ENCODE results near the gene UBE2J2.

Gene UBE2J2

GRCh38 chr1:1309251-1310108, 35.8 kb upstream of the UBE2J2 start:
- DNase-seq: no peak

- DNase-seq: no peak
These were observed 35.1 kb upstream of the UBE2J2 start for GRCh38 chr1:1308756-1309250.

- peak; percentile 93 for DNase-seq
These were observed 34.5 kb upstream of the UBE2J2 start, which contains the start of the genes ACAP3 and PUSL1 for GRCh38 chr1:1307923-1308755. Gene ACAP3 (minus strand): TSS chr1:1307930. CDS start chr1:1307815, 115 bp downstream. Gene PUSL1 (plus strand): TSS chr1:1308597. CDS start chr1:1308644, 47 bp downstream.

GRCh38 chr1:1307261-1307922, 33.7 kb upstream of the UBE2J2 start:
- DNase-seq: no peak

GRCh38 chr1:1306661-1307260, 33.1 kb upstream of the UBE2J2 start:
- DNase-seq: no peak

- no peak for DNase-seq
These were observed 32.5 kb upstream of the UBE2J2 start for GRCh38 chr1:1306070-1306660.

GRCh38 chr1:1305300-1306069, 31.8 kb upstream of the UBE2J2 start:
- peak; percentile 80 for DNase-seq

GRCh38 chr1:1304331-1305299, 31.0 kb upstream of the UBE2J2 start:
- DNase-seq: peak; percentile 82

- no peak for DNase-seq
These were observed 30.1 kb upstream of the UBE2J2 start for GRCh38 chr1:1303736-1304135.

GRCh38 chr1:1302951-1303509, 29.4 kb upstream of the UBE2J2 start:
- no peak for DNase-seq

- DNase-seq: no peak
These were observed 28.4 kb upstream of the UBE2J2 start for GRCh38 chr1:1302006-1302430.

- DNase-seq: no peak
These were observed 26.7 kb upstream of the UBE2J2 start for GRCh38 chr1:1300352-1300739.

GRCh38 chr1:1299686-1300351, 26.2 kb upstream of the UBE2J2 start:
- no peak for DNase-seq

- no peak for DNase-seq
These were observed 25.4 kb upstream of the UBE2J2 start for GRCh38 chr1:1298861-1299685.

GRCh38 chr1:1297802-1298424, 24.3 kb upstream of the UBE2J2 start:
- no peak for DNase-seq

- DNase-seq: no peak
These were observed 22.7 kb upstream of the UBE2J2 start for GRCh38 chr1:1296070-1297061.

Measured in fibroblast of skin of abdomen (primary cell).